GM12878 (cell line): Measurements from ENCODE around the gene FAM131B. TPM values are rescaled to one million over a fixed set of nuclear protein-coding genes. Genes with fewer than 3 reads are reported as not detected.

Experiments used
- ATAC-seq: fragments of 200-7000 bp; cut with Tn5 transposase; 3 replicates; pipeline ENCODE4 v1.9.1; 2020; ENCODE audit warnings: mild to moderate bottlenecking, moderate library complexity
- BruUV-seq: library from RNA; stranded (reverse); fragments of 400-500 nt; replicated peaks from 2 replicates; lab custom pipeline; 2021; lab: Mats Ljungman, UMichigan
- CTCF ChIA-PET: fragments of 300-600 bp; sonication (Branson Sonifier 250); formaldehyde crosslinking; extraction: SDS; loops from one replicate; lab custom pipeline; 2021; ENCODE audit warnings: inconsistent platforms; lab: Yijun Ruan, JAX
- POLR2A ChIA-PET: fragments of 350-600 bp; formaldehyde crosslinking; extraction: SDS; loops from one replicate; lab custom pipeline; 2021; ENCODE audit warnings: inconsistent platforms; lab: Charles Lee
- RAD21 ChIA-PET: fragments of 300-600 bp; sonication (Branson Sonifier 250); formaldehyde crosslinking; loops from one replicate; lab custom pipeline; 2023; ENCODE audit warnings: antibody characterized with exemption; ENCODE audit not compliant: unreplicated experiment; lab: Charles Lee
- SMC1A ChIA-PET: fragments of 300-600 bp; sonication (Branson Sonifier 250); formaldehyde crosslinking; loops from one replicate; lab custom pipeline; 2023; ENCODE audit not compliant: unreplicated experiment, uncharacterized antibody; lab: Charles Lee
- DNase-seq: peaks from one replicate; pipeline ENCODE4 v3.0.0-alpha.2; 2011; ENCODE audit warnings: low read depth, low spot score
- FAIRE-seq: peaks from 3 replicates; lab custom pipeline; 2011; peaks lifted over from hg19 to GRCh38; lab: Jason Lieb, UNC
- H2AFZ ChIP-seq: 2 replicates; pipeline ENCODE4 v1.6.0; 2011; ENCODE audit warnings: low read depth, low read length, control low read depth; ENCODE audit not compliant: control insufficient read depth
- H3K27ac ChIP-seq: 2 replicates; pipeline ENCODE4 v1.5.1; 2011; ENCODE audit warnings: control low read depth; ENCODE audit not compliant: control insufficient read depth, insufficient read depth
- H3K27me3 ChIP-seq, 2 experiments: replicated peaks in 1 of 2; 2 replicates each; pipeline versions ENCODE4 v1.6.0 to v1.6.1; 2011; ENCODE audit warnings: low read length in 1 of 2; ENCODE audit not compliant: control insufficient read depth in 2 of 2, insufficient read depth in 2 of 2
- H3K36me3 ChIP-seq, 2 experiments: 2 replicates each; pipeline ENCODE4 v1.5.1; 2011; ENCODE audit warnings: low read length in 1 of 2; ENCODE audit not compliant: control insufficient read depth in 2 of 2, insufficient read depth in 2 of 2
- H3K4me1 ChIP-seq: 2 replicates; pipeline ENCODE4 v1.6.1; 2011; ENCODE audit warnings: mild to moderate bottlenecking, low read length, moderate library complexity, mixed read lengths; ENCODE audit not compliant: control insufficient read depth, insufficient read depth
- H3K4me2 ChIP-seq: 2 replicates; pipeline ENCODE4 v1.6.0; 2011; ENCODE audit warnings: control low read depth; ENCODE audit not compliant: control insufficient read depth, insufficient read depth
- H3K4me3 ChIP-seq: fragments of 200-600 bp; sonication (generic); 2 replicates; pipeline ENCODE4 v1.5.1; 2016
- H3K79me2 ChIP-seq: 2 replicates; pipeline ENCODE4 v1.6.0; 2011; ENCODE audit warnings: low read length; ENCODE audit not compliant: control insufficient read depth, insufficient read depth
- H3K9ac ChIP-seq: 2 replicates; pipeline ENCODE4 v1.8.0; 2011; ENCODE audit warnings: low read length, control low read depth, mixed read lengths; ENCODE audit not compliant: control insufficient read depth, insufficient read depth
- H3K9me3 ChIP-seq: replicated peaks from 3 replicates; pipeline ENCODE4 v1.5.1; 2011; ENCODE audit warnings: mild to moderate bottlenecking, low read length; ENCODE audit not compliant: control insufficient read depth, insufficient read depth
- H4K20me1 ChIP-seq: 2 replicates; pipeline ENCODE4 v1.6.0; 2011; ENCODE audit not compliant: control insufficient read depth, insufficient read depth
- BRCA1 ChIP-seq: IDR thresholded peaks from 2 replicates; pipeline ENCODE4 v1.6.1; 2011; ENCODE audit warnings: low read depth, low read length, improper control_type of control experiment
- CBFB ChIP-seq: IDR thresholded peaks from 2 replicates; pipeline ENCODE4 v1.6.1; 2016; ENCODE audit warnings: antibody characterized with exemption, low read depth
- CHD2 ChIP-seq: IDR thresholded peaks from 2 replicates; pipeline ENCODE4 v1.6.1; 2011; ENCODE audit warnings: low read depth, low read length, improper control_type of control experiment, borderline replicate concordance
- RAD21 ChIP-seq: IDR thresholded peaks from 2 replicates; pipeline ENCODE4 v1.6.1; 2011; ENCODE audit warnings: mild to moderate bottlenecking, low read depth, low read length, moderate library complexity; ENCODE audit not compliant: insufficient read depth
- RELB ChIP-seq: fragments of 450-650 bp; IDR thresholded peaks from 2 replicates; pipeline ENCODE4 v1.6.1; 2017; ENCODE audit warnings: low read depth, mild to moderate bottlenecking, moderate library complexity
- ZNF217 ChIP-seq: fragments of 450-650 bp; IDR thresholded peaks from 2 replicates; pipeline ENCODE4 v1.6.1; 2017; ENCODE audit warnings: antibody characterized with exemption, mild to moderate bottlenecking
- WGBS: methylation state at CpG from one replicate; pipeline ENCODE4 v1.1.6; 2016; ENCODE audit warnings: low lambda C conversion rate; ENCODE audit not compliant: insufficient replicate concordance, insufficient coverage; ENCODE audit errors: missing lambda C conversion rate; 5-methylcytosine and 5-hydroxymethylcytosine counted together
- in situ Hi-C: fragments of 300-500 bp; cut with MboI; formaldehyde crosslinking; loops from 9 replicates; pipeline ENCODE4 v1.14.3; 2018; ENCODE audit warnings: mixed read lengths
- intact Hi-C: fragments of 100-400 bp; cut with micrococcal nuclease; formaldehyde crosslinking; loops from one replicate; pipeline ENCODE4 v1.14.2; 2022; ENCODE audit not compliant: unreplicated experiment
- polyA plus RNA-seq, 11 experiments: library from polyadenylated mRNA; depleted of rRNA in 4 of 11; unstranded in 6 of 11; stranded (reverse) in 5 of 11; fragments of >200 nt; fragmentation: Nextera tagmentation in 4 of 11; fragmentation: Illumina TruSeq in 1 of 11; extraction: Ambion mirVana in 4 of 11; extraction: Trizol in 1 of 11; gene quantifications; 1 replicate in 1 of 11; 2 replicates in 10 of 11; pipeline versions ENCODE4 v1.2.1 to v1.2.3, GENCODE V29; 2011 to 2016; ENCODE audit warnings: inconsistent platforms in 2 of 11, missing spikeins in 2 of 11, low read depth in 1 of 11
- total RNA-seq, 4 experiments: library from RNA; depleted of rRNA in 3 of 4; stranded (reverse); fragments of >200 nt in 3 of 4; fragmentation: Illumina TruSeq in 1 of 4; extraction: Trizol in 1 of 4; gene quantifications; 2 replicates each; pipeline versions ENCODE4 v1.2.1 to v1.2.3, GENCODE V29; 2013 to 2021

FAM131B gene
- total and polyA plus RNA-seq, 10 of the 15 experiments (the other 5 are each of a cell fraction or from before 2014, with no cell fraction given), result 0.03 to 0.05 TPM; not detected in 8

- in situ Hi-C loops, result no loop called here
- H3K27me3 ChIP-seq, result no peaks in the 10 kb centered on the region
- H3K27ac ChIP-seq, result no peak overlapping the region
- no peak overlapping the region for H3K4me3 ChIP-seq
- SMC1A ChIA-PET, result no interaction called here
- no peaks in the 10 kb centered on the region for H4K20me1 ChIP-seq
- POLR2A ChIA-PET, result no interaction called here
- CTCF ChIA-PET, result interaction anchor here (1.3 to 1.4 kb wide), 2 partner anchors 89 to 114 kb away, joined by 4 to 6 read pairs; no protein-coding TSS in a partner anchor
- H3K9me3 ChIP-seq, result no peaks in the 10 kb centered on the region
- intact Hi-C loops, result loop anchor here (5.0 kb wide), 1 partner anchor 38 kb away; no protein-coding TSS in a partner anchor
- H3K9ac ChIP-seq, result no peak overlapping the region
- TF ChIP-seq RELB, result no peak
- TF ChIP-seq ZNF217, result no peak
- no peak for TF ChIP-seq RAD21
- TF ChIP-seq CBFB, result no peak
- TF ChIP-seq BRCA1, result no peak
- TF ChIP-seq CHD2, result no peak
- no peak for FAIRE-seq
- no peak for ATAC-seq
- RAD21 ChIA-PET, result no interaction called here
- H3K79me2 ChIP-seq, result no peaks in the 10 kb centered on the region
- no peak overlapping the region for H2AFZ ChIP-seq
- WGBS, result 62% methylated on average over 10 of the region's 10 CpGs
- peaks cover 9% of the 10 kb centered on the region; the same call in 1 of the 2 replicates for H3K4me1 ChIP-seq
- H3K36me3 ChIP-seq, result no peaks in the 10 kb centered on the region
- H3K4me2 ChIP-seq, result no peak overlapping the region
- no peak for DNase-seq
- no TSS peak for BruUV-seq
Observed at GRCh38 chr7:143329471-143330170, 32.9 kb downstream of the FAM131B start.
